Mononuclear cell (primary cell): ENCODE results near the gene FAM234B. TPM values are rescaled to one million over a fixed set of nuclear protein-coding genes. Genes with fewer than 3 reads are reported as not detected.

Source experiments
- H3K27me3 ChIP-seq: 2 replicates; pipeline ENCODE4 v1.6.0; 2011; ENCODE audit warnings: low read length, control low read depth; ENCODE audit not compliant: insufficient read depth
- H3K4me1 ChIP-seq: 2 replicates; pipeline ENCODE4 v1.5.1; 2011; ENCODE audit warnings: mild to moderate bottlenecking, low read length, control low read depth; ENCODE audit not compliant: insufficient read depth
- H3K4me3 ChIP-seq: 2 replicates; pipeline ENCODE4 v1.5.1; 2011; ENCODE audit warnings: mild to moderate bottlenecking, low read length, moderate library complexity
- H3K9me3 ChIP-seq: 2 replicates; pipeline ENCODE4 v1.5.1; 2011; ENCODE audit warnings: low read depth, mild to moderate bottlenecking, control low read depth, low read length
- total RNA-seq: library from RNA; depleted of rRNA; stranded (reverse); fragments of >200 nt; gene quantifications from one replicate; pipeline ENCODE4 v1.2.3, GENCODE V29; 2012

Gene FAM234B
- total RNA-seq, 1 donor: 3.9 TPM

DNA sequence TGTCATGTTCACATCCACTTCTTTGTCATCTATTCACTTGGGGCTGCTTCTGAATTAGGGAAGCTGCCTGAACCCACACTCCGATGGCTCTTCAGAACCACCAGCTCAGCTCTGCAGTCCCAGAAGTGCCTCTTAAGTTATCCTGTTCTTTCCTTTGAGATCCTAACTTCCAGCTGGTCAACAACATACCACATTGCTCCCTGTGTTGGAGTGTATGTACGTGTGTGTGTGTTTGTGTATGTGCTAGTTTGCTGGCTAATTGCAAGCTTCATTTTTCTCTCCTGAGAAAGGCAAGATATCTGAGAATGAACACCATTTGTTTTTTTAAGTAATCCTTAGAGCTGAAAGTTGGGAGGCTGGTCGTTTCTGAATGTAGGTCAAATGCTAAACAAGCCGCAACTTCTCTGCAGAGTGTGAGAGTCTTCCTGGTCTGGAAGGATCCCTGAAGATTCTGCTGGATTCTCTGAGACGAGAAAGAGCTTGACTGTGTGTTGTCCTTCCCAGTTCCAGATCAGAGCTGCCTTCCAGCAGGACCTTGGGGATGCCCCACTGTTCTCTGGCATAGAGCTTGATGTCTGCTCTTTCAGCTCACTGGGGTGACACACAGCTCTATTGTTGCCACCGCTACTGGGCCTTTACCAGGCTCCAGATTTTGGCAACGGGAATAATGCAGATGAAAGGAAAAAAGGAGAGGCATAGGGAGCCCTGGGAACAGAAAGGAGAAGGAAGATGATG lies 58.4 kb downstream of the FAM234B start:
- Histone ChIP-seq H3K27me3 (no peaks in the 10 kb centered on the region), H3K4me1 (peaks cover 52% of the 10 kb centered on the region), H3K4me3 (no peak overlapping the region), H3K9me3 (no peaks in the 10 kb centered on the region)

DNA sequence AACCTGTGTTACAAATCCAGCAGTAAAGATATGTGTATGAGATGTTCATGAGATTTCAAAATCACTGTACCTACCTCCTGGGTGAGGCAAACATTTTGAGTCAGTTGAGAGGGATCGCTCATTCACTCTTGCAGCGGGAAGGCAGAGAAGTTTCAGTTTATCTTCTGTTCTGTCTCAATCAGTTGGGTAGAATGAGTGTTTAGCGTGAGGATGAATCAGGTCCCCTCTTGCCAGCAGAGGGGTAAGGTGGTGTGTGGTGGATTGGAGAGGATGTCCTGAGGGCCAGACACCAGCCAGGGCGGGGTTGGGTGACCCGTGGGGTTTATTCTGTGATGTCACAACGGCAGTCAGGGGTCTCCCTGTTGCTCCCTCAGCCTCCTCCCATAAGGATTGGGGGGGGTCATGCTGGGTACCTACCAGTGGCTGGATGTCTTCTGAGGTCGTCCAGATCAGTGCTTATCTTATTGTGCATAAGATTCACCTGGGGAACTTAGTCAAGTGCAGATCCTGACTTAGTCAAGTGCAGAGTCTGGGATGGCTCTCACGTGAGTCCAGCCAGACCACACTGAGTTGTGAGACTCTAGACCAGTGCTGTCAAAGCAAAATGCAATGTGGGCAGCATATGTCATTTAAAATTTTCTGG lies 59.3 kb downstream of the FAM234B start, which contains the start of gene GSG1:
Gene GSG1, minus strand, starts transcription at position 277 of the 643 bp plus-strand sequence. Its CDS starts 155 bp downstream, at position 122.
- H3K4me3 ChIP-seq: no peak within 1 kb of the TSS
- peaks cover 43% of the 10 kb centered on the region for H3K4me1 ChIP-seq
- H3K27me3 ChIP-seq: no peaks in the 10 kb centered on the region

DNA sequence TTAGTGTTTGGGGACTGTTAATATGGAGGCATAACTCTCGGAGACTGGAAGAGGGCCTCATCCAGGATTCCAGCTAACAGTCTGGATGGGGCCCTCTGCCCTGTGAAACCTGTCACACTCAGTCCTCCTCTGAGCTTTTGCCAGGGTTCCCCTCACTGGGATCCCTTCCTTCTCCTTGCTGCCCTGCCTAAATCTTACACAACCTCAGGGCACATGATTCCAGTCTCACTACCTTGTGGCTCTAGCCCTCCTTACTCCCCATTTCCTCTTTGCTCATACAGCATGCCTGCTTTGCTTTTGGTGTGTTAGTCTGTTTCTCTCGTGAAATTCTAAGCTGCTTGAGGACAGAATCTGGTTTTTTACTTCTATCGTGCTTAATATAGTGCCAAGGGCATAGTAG lies 60.2 kb downstream of the FAM234B start:
- no peaks in the 10 kb centered on the region for H3K9me3 ChIP-seq

More for the DNA sequence above, 59.3 kb downstream of the FAM234B start, which contains the start of gene GSG1:
- no peaks in the 10 kb centered on the region for H3K9me3 ChIP-seq

DNA sequence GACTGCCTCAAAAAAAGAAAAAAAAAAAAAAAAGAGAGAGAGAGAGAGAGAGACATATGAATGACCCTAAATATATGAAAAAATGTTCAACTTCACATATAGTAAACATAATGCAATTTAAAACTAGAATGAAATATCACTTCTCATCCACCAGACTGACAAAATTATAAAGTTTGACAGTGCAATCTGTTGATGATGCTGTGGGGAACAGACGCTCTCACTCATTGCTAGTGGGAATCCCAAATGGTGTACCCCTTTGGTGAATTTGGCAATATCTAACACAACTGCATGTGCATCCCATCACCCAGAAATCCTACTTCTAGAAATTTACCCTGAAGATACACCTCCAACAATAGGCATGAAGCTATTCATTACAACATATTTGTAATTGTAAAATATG lies 61.6 kb downstream of the FAM234B start:
- Histone ChIP-seq H3K4me1 (peaks cover 21% of the 10 kb centered on the region), H3K27me3 (no peaks in the 10 kb centered on the region), H3K4me3 (no peak overlapping the region), H3K9me3 (no peaks in the 10 kb centered on the region)

More for the DNA sequence above, 60.2 kb downstream of the FAM234B start:
- no peaks in the 10 kb centered on the region for H3K27me3 ChIP-seq
- H3K4me1 ChIP-seq: peaks cover 34% of the 10 kb centered on the region
- H3K4me3 ChIP-seq: no peak overlapping the region

DNA sequence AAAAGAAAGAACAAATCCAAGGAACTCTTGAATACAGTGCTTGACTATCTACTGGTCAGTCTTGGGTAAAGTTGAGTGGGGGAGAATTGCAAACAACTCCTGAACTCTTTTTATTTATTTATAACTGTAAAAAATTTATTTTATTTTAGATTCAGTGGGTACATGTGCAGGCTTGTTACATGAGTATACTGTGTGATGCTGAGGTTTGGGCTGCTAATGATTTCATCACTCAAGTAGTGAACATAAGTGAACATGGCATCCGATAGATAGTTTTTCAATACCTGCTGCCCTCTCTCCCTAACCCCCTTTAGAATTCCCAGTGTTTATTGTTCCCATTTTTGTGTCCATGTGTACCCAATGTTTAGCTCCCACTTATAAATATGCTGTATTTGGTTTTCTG lies 62.5 kb downstream of the FAM234B start:
- Histone ChIP-seq H3K4me1 (peaks cover 17% of the 10 kb centered on the region), H3K27me3 (no peaks in the 10 kb centered on the region), H3K9me3 (no peaks in the 10 kb centered on the region), H3K4me3 (no peak overlapping the region)

DNA sequence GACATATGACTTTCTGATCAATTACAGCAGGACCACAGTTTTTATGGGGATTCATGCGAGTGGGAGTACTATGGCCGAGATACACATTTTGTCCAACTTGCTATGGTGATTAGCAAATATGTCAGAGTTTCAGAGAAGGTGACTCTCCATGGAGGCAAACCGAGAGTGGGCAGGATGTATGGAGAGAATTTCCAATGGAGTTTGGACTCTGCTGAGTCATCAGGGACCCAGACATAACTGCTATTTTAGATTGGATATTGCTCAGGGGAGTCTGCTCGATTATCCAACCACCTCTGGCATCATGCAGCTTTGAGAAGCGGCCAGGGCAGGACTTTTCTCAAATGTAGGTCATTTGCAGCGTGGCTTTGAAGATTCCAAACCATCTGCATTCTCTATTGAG lies 68.8 kb downstream of the FAM234B start:
- Histone ChIP-seq H3K4me1 (no peaks in the 10 kb centered on the region), H3K9me3 (no peaks in the 10 kb centered on the region), H3K27me3 (no peaks in the 10 kb centered on the region), H3K4me3 (no peak overlapping the region)

DNA sequence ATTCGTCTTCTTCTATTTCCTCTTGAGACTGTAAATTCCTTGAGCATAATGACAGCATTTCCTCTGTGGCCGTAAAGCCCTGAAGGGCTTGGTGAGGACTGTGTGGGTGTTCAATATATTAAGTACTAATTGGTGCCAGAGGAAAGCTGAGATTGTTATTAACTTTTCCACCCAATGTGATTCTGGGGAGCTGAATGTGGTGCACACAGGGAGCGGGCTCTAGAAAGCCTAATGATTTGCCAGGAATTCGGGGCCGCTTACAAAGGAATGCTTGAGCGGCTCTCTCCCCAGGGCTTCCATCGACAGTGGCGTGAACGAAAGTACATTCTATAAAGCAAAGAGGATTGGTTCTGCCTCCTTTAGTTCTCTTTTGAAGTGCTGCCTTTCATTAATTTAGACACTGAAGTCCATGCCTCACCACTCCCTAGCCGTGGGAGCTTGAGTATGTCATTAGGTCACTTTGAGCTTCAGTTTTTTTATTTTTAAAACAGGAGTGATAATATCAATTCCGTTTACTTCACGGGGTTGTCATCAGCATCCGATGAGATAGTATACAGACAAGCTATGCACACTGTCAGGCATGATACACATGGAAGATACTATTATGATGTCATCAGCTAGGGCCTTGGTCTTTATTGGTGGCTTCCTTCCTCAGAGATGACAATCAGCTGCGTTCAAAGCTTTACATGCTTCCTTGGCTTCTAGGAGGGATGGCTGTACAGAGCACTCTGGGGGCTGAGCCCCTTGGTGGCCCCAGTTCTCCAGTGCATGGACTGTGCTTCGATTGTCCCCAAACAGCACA lies 70.3 kb downstream of the FAM234B start:
- H3K27me3 ChIP-seq: no peaks in the 10 kb centered on the region
- no peaks in the 10 kb centered on the region for H3K9me3 ChIP-seq
- H3K4me1 ChIP-seq: no peaks in the 10 kb centered on the region
- H3K4me3 ChIP-seq: no peak overlapping the region

DNA sequence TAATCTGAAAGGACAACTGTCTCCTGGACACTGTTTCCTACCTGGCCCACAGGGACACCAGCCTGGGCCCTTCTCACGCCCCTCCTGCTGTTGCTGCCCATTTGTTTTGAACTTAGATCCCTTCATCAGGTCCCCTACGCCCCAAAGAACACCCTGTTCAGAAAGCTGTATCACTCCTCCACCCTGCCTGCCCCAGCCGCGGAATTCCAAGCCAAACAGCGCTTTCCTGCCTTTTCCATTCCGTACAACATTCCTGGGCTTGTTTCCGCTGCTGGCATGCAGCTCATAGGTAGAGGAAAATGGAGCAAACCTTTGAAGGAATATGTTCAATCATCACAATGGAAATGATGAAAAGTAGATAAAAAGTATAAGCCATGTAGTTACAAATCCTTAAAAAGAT lies 72.1 kb downstream of the FAM234B start:
- no peaks in the 10 kb centered on the region for H3K9me3 ChIP-seq
- H3K27me3 ChIP-seq: no peaks in the 10 kb centered on the region
- no peaks in the 10 kb centered on the region for H3K4me1 ChIP-seq
- H3K4me3 ChIP-seq: no peak overlapping the region

DNA sequence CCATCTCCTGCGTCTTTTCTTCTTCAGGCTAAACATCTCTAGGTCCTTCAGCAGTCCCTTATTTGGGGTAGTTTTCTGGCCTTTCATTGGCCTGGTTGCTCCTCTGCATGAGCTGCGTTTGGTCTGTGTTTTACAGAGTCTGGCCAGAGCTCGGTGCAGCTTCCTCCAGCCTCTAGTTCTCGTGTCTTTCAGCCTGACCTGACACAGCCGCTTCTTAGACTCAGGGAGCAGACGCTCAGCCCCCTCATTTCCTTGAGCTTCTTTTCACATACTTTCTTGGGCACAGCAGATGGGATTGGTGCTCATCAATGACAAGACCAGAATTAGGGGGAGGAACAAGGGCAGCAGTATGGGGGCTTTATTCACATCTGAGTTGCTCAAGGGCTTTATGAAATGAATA lies 72.8 kb downstream of the FAM234B start:
- Histone ChIP-seq H3K4me3 (no peak overlapping the region), H3K9me3 (no peaks in the 10 kb centered on the region), H3K27me3 (no peaks in the 10 kb centered on the region)

DNA sequence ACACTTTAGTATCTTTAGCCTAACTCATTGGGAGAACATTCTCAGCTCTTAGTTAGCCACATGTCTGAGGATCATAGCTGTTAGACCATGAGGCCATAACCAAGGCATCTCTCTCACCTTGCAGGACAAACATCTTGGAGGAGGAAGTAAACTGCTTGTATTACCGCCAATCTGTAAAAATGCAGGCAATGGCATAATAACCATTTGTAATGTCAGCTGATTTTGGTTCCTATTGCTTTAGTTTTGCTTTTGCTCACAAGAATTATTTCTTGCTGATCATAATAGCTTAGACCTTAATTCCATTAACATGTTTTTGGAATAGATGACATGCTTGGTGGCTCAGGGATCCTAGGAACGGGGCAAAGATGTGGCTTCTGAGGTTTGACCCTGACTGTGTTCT lies 75.6 kb downstream of the FAM234B start:
- Histone ChIP-seq H3K9me3 (no peaks in the 10 kb centered on the region), H3K27me3 (no peaks in the 10 kb centered on the region), H3K4me3 (no peak overlapping the region), H3K4me1 (no peaks in the 10 kb centered on the region)

More for the DNA sequence above, 72.8 kb downstream of the FAM234B start:
- H3K4me1 ChIP-seq: no peaks in the 10 kb centered on the region

DNA sequence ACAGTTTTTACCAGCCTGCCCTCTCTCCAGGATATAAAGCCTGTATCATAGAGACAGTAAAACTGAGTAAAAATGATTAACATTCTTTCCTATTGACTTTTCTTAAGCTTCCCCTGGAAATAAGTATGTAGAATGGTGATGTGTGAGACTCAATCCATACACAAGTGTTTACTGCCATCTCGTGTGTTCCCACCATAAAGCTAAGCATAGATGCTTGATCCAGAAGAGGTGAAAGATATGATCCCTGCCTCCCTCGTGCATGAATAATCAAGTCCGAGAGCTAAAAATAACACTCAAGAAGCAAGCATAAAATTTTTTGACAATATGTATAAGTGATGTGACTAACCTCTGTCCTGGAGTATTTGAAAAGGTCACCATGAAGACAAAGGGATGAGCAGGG lies 76.2 kb downstream of the FAM234B start:
- Histone ChIP-seq H3K4me3 (no peak overlapping the region), H3K27me3 (no peaks in the 10 kb centered on the region), H3K9me3 (no peaks in the 10 kb centered on the region), H3K4me1 (no peaks in the 10 kb centered on the region)

DNA sequence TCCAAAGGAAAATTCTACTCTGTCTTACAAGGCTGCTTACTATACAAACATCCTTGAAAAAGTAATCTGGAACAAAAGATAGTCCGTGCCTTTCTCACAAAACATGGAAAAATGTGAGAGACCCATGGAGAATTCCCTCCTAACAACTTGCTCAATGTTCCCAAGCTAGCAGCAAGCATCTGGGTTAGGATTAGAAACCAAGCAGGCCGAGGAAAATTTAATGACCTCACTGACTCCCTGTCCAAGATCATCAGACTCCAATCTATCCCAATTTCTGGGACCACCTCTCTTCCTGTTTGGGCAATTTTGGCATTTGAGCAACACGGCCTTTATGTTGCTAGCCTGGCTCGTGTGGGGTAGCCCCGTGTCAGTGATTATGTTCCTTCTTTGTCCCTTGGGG lies 77.4 kb downstream of the FAM234B start:
- no peaks in the 10 kb centered on the region for H3K9me3 ChIP-seq
- H3K4me1 ChIP-seq: no peaks in the 10 kb centered on the region
- no peaks in the 10 kb centered on the region for H3K27me3 ChIP-seq
- H3K4me3 ChIP-seq: no peak overlapping the region

DNA sequence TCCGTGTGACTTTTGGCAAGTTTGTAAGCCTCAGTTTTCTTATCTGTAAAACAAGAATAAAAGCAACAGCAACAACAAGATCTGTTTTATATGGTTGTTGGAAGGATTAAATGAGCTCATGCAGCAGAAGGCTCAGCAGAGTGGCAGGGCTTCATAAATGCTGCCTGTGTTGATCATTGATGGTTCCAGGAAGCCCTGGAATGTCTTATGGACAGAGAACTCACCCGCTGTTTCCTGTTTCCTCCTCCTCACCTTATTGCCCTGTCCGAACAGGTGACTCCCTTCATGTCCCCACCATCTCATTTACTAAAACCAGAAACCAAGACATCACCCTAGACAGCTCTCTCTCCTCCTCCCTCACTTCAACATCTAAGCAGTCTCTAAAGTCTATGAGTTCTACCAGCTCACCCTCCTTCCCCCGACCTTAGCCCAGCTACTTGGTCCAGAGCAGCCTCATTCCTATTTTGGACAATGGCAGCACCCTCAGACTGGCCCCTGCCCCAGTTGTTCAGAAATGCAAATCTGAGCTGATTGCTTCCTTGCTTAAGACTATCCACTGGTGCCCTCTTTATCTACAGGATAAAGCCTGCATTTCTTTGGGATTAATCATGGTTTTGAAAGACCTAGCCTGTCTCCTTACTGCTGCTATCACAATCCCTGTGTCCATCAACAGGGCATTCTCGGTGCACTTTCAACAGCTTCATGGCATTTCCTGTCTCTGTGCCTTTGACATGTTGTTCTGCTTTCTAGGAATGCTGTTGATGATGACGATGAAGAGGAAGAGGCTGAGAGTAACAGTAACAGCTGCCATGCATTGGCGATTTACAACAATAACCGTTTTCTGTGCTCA lies 80.7 kb downstream of the FAM234B start:
- Histone ChIP-seq H3K27me3 (no peaks in the 10 kb centered on the region), H3K9me3 (no peaks in the 10 kb centered on the region), H3K4me3 (no peak overlapping the region), H3K4me1 (no peaks in the 10 kb centered on the region)

DNA sequence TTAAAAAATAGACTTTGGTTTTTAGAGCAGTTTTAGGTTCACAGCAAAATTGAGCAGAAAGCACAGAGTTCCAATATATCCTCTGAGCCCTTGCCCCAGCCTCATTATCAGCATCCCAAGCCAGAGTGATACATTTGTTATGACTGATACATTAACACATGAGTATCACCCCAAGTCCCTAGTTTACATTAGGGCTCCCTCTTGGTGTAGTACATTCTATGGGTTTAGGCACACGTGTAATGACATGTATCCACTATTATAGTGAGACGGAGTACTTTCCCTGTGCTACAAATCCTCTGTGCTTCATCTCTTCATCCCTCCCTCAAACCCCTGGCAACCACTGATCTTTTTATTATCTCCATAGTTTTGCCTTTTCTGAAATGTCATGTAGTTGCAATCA lies 81.8 kb downstream of the FAM234B start:
- no peaks in the 10 kb centered on the region for H3K27me3 ChIP-seq
- H3K4me1 ChIP-seq: no peaks in the 10 kb centered on the region

More for the DNA sequence above, 81.8 kb downstream of the FAM234B start:
- Histone ChIP-seq H3K9me3 (no peaks in the 10 kb centered on the region), H3K4me3 (no peak overlapping the region)
